Kasumi-1 (cell line): ENCODE measurements around the gene KCND2.
A peak's percentile ranks its signal among the peaks of the same experiment; 100 is the strongest.

Experiments used
- DNase-seq, 2 experiments: peaks; one replicate each; lab custom pipeline; 2025; lab: John Stamatoyannopoulos, UW

KCND2 gene

DNA sequence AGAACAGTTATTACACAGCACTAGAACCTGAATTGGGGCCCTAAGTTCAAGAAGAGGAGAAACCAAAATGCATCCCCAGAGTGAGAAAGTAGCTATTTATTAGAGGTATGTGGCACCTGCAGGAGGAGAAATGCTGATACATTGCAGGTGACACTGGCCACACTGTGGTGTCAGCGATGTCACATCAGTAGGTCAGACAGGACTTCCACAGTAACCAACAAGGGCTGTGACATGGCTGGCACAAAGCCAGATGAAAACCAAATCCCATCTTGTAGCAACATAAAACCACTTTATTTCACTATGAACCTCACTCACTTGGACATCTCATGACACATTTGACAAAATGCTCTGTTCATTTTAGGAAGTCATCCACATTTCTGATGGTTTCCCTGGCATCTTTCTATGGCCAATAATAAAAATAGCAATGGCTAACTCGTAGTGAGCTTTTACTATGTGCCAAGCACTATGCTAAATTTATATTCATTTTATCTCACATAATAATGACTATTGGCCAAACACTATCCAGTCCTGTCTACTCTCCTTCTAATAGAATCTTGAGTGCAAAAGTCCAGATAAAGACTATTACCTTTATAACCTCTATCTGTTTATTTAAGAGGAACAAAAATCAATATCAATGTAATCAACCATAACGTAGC lies 430.7 kb downstream of the KCND2 start:
- DNase-seq: no peak

- DNase-seq: no peak
These were observed 436.4 kb downstream of the KCND2 start for GRCh38 chr7:120709252-120709971.

GRCh38 chr7:120709972-120710320 lies 437.0 kb downstream of the KCND2 start:
- no peak for DNase-seq

- no peak for DNase-seq
These were observed 442.0 kb downstream of the KCND2 start for GRCh38 chr7:120714945-120715344.

GRCh38 chr7:120716307-120716706 lies 443.3 kb downstream of the KCND2 start:
- DNase-seq: no peak

DNA sequence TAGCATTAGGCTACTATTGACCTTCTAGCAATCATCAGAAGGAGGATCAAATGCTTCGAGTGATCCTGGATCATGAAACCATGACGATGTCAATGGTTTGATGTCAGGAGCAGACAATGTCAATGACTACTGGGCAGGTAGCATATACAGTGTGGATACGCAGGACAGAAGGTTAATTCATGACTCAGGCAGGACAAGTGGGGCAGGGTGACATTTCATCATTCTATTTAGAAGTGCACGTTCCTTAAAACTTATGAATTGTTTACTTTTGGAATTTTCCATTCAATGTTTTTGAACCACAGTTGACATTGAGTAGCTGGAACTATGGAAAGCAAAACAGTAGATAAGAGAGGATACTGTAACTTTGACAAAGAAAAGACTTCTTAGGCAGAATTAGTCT lies 444.2 kb downstream of the KCND2 start:
- no peak for DNase-seq

DNA sequence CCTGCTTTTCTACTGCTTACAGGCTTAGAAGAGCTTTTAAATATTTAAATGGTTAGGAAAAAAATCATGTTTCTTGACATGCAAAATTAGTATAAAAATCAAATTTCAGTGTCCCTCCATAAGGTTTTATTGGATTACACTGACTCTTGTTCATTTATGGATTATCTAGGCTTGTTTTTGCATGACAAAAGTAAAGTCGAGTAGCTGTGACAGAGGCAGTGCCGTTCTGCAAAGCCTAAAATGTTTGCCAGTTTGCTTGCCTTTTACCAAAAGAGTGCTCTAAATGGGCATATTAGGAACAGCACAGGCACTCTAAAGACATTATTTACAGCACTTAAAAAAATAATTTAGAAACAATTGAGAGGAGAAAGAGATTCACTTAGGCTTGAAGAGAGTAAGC lies 445.4 kb downstream of the KCND2 start:
- no peak for DNase-seq

GRCh38 chr7:120720317-120720716 lies 447.3 kb downstream of the KCND2 start:
- no peak for DNase-seq

DNA sequence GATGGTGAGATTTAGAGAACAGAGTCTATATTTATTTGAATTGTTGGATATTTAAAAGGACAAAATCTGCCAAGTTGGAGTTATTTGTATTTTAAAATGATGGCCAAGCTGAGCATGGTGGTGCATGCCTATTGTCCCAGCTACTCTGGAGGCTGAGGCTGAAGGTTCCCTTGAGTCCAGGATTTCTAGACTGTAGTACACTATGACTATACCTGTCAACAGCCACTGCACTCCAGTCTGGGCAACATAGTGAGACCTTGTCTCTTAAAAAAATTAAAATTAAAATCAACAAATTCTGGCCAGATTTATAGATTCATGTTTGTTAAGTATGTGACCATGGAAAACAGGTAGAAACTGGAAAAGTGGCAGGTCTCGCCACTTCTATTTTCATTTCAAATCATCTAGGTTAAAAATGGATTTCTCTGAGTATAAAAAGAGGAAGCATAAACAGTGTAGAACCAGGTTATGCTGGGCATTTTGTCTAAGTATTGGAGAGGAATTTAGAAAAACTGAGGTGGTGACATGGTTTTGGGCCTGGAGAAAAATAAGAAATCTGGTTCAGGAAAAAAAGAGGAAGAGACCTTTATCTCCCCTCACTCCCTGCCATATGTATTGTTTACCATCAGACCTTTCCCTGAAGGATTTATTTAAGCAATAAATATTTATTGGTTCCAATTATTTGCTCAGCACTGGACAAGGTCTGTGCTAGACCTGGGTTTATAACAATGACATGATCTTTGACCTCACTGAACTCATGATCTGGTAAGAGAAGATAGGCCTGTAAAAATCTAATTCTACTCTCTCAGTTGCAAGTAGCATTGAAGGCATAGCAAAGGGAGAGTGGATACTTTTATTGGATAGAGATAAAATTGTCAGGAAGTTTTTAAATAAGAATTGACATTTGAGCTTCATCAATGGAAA lies 450.8 kb downstream of the KCND2 start:
- DNase-seq: no peak

- no peak for DNase-seq
These were observed 451.5 kb downstream of the KCND2 start for GRCh38 chr7:120724448-120724847.

GRCh38 chr7:120724955-120725354 lies 452.0 kb downstream of the KCND2 start:
- no peak for DNase-seq

DNA sequence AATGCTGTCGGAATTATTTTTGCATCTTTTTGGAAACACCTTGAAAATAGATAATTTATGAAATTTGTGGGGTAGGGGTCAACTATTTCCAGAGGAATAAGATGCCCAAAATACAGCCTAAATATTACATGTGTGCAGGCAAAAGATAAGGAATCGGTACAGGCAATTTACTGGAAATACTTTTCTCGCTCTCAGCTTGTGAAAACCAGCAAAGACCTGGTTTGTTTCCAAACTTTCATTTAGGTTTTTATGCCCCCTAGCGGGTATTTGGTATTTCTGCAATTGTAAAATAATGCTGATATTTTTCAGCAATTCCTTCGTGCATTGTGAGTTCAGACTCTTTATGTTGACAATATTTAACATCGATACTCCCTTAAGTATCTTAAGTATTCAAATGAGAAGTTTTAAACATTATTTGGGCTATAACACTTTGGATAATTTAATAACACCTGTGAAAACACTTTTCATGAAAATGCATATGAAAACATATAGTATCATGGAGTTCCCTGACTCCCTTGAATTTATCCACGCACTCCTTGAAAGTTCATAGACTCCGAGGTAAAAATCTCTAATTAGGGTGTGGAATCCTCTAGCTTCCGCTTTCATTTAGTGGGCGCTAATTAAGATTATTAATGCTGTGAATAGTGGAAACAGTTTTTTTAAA lies 452.5 kb downstream of the KCND2 start:
- DNase-seq: peak; percentile 55 to 65

GRCh38 chr7:120729245-120729644 lies 456.3 kb downstream of the KCND2 start:
- no peak for DNase-seq

GRCh38 chr7:120731271-120731670 lies 458.3 kb downstream of the KCND2 start:
- no peak for DNase-seq

DNA sequence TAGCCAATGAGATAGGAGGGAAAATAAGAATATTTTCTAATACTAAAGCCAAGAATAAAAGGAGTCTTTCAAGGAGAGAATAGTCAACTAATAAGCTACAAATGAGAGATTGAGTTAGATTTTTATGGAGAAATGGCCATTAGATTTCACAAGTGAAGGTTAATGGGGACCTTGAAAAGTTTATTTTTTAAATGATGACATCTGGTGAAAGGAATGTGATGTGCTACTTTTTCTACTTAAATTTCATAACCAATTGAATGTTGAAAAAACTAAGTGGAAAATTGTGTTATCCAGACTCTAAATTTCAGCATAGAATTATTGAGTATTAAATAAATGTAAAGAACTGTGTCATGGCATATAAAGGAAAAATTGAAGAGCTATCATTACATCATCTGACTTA lies 459.3 kb downstream of the KCND2 start:
- DNase-seq: no peak

GRCh38 chr7:120733143-120733542 lies 460.2 kb downstream of the KCND2 start:
- DNase-seq: no peak

GRCh38 chr7:120733835-120734234 lies 460.9 kb downstream of the KCND2 start:
- no peak for DNase-seq

GRCh38 chr7:120735791-120736190 lies 462.8 kb downstream of the KCND2 start:
- no peak for DNase-seq

DNA sequence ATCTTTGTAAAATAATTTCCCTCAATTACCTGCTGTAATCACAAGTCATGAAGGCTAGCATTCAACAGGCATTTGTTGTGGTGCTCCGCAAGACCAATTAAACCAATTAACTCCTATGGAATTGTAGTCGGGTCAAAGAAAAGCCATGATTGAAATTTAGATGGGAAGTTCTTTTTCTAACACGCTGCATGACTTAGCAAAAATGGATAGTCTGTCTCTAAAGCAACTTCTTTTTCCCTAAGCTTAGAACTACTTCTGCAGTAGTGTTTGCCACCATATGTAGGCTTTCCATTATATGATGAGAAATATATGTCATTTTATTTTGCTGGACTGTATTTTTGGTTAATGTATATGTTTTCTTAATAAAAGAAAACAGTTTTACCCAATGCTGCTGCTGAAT lies 465.8 kb downstream of the KCND2 start:
- no peak for DNase-seq

- no peak for DNase-seq
These were observed 467.4 kb downstream of the KCND2 start for GRCh38 chr7:120740348-120740747.

GRCh38 chr7:120741371-120742042 lies 468.5 kb downstream of the KCND2 start:
- no peak for DNase-seq

DNA sequence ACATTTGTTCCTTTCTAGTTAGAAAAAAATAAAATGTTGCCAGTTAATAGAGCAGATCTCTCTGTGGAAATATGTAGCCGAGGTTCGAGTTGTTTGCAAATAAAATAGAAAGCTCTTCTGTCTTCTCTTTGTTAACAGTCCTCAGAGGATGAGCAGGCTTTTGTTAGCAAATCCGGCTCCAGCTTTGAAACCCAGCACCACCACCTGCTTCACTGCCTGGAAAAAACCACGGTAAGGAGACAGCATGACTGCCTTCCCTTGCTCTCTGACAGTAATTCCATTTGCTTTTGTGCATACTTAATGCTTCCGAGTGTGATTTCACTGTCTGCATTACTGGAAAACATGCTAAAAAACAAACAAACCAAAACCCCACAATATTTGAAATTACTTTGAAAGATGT lies 469.4 kb downstream of the KCND2 start:
- no peak for DNase-seq
